ENCODE results near the gene RGMA.
"Not testable (repeated sequence)": the region's sequence is repeated elsewhere in the genome, so short reads cannot be mapped to it uniquely, and the experiment has no call there.

Gene RGMA

DNA sequence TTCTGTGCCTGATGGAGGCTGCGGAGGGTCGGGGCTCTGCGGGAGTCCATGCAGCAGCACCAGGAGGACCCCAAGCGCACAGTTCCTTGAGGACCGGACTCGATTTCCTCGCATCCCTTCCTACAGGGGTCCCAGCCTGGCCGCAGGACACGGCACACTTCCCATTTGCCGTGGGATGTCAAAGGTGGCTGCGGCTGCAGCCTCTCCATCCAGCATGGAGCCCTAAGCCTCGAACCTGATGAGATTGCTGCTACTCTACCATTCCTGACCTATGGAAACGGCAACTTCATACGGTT is 40.6 kb downstream of the RGMA start:
- no peak for DNase-seq (ENCODE audit: low read depth)

DNA sequence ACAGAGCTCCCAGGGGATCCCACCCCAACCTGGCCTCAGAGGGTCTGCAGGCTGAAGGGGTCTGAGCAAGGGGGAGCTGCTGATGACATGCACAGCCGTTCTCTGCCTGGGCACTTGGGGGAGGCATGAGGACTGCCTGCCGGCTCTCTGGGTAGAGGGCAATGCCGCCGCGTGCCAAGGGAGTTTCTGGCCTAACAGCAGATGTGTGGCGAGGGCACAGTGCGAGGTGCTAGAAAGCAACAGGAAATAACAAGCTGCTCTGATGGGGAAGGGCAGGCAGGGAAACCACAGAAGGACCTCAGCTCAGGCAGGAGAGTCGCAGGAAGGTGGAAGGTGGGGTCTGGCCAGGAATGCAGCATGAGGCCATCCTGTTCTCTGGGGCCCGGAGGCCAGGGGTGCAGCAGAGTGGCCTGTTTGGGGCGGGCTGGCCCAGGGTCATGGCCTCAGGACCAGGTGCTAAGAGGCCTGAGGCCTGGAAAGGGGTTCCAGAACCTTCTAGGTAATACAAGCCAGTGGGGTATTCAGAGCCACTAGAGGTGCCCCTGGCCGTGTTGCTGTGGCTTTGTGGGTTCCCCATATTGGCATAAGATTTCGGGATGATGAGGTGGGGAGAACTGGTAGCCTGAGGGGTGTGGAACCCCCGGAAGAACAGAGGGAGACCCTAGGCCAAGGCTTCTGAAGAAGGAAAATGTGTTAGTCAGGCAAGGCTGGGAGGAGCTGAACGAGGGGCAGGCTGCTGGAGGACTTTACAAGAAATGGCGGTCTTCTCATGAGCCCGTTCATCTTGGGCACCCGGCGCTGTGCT is 41.2 kb downstream of the RGMA start:
- DNase-seq (ENCODE audit: low read depth) = no peak

DNA sequence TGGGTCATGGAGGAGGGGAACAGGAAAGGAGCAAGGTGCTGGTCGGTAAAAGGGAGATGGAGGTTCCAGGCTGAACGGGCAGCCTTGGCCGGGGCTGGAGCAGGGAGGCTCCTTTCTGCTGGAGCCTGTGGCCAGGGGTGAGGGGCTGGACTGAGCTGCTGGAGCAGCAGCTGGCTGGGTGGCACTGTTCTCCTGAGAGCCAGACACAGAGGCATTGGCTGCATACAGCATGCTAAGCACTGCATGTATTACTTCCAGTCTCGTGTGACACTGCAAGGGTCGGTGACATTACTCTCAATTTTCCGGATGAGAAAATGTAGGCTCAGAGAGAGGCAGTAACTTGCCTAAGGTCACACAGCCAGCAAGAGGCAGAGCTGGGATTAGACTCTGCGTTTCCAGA is 42.3 kb downstream of the RGMA start:
- DNase-seq (ENCODE audit: low read depth) = no peak

DNA sequence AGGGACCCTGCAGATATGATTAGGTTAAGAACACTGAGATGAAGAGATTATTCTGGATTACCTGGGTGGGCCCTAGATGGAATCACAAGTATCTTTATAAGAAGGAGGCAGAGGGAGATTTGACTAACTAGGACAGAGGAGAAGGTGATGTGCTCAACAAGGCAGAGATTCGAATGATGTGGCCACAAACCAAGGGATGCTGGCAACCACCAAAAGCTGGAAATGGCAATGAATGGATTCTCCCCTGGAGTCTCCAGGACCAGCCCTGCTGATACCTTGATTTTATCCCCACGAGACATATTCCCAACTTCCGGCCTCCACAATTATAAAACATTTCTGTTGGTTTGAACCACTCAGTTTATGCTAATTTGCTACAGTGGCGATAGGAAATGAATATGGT is 42.9 kb downstream of the RGMA start:
- no peak for DNase-seq (ENCODE audit: low read depth)

DNA sequence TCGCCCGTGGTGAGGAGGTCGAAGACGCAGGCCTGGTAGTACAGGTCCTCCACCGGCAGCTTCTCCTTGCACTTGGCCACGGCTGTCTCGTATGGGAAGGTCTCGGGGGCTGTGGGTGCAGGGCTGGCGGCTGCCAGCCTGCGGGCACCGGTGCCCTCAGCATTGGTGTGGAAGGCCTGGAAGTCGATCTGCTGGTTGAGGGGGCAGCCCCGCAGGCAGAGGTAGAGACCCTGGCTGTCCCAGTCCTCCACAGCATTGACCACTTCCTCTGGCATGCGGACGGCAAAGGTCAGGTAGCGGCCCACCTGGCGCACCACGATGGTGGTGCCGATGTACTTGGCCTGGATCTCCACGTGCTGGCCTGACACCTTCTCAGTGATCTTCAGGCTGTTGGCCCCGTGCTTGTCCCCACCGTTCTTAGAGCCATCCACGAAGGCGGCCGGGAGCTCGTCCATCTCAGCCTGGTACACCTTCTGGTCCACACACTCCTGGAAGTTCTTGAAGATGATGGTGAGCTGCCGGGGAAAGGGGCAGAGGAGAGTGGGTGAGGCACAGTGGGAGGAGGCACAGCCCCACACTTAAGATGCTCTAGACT is 43.7 kb downstream of the RGMA start:
- DNase-seq (ENCODE audit: low read depth) = no peak

DNA sequence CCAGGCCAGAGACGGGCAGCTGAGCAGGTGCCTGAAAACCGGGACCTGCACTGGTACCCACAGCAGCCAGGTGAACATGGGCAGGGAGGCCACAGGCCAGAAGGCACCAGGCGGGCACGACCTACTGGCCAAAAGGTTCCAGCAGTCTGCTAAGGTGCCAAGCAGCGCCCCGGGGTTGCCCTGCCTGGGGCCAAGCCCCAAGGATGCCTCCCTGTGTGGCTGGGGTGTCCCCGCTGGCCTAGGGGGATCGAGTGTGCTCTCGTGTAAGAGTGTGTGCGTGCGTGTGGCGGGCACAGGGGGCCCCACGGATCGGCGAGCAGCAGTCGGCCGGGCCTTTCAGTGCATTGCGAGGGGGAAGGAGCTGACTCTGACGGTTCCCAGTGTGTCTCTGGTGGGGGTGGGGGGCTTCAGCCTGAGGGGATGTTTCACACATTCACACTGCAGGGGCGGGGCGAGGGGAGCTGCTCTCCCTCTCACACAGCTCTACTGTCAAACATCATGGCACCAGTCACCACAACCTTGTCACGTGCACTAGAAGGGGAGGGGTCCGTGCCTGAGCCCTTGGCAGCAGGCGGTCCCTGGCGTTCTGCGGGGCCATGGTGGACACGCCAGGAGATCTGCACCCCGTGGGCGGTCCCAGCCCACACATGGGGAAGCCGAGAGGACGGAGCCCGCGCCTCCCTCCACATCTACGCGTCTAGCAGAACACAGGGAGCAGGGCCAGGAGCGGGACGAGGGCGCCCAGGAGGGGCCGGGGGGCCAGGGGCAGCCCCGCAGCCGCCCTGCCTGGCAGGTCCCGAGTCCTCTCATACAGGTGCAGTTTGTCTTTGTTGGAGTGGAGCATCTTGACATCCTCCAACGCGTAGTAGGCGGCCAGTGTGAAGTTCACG is 44.5 kb downstream of the RGMA start:
- no peak for DNase-seq (ENCODE audit: low read depth)

DNA sequence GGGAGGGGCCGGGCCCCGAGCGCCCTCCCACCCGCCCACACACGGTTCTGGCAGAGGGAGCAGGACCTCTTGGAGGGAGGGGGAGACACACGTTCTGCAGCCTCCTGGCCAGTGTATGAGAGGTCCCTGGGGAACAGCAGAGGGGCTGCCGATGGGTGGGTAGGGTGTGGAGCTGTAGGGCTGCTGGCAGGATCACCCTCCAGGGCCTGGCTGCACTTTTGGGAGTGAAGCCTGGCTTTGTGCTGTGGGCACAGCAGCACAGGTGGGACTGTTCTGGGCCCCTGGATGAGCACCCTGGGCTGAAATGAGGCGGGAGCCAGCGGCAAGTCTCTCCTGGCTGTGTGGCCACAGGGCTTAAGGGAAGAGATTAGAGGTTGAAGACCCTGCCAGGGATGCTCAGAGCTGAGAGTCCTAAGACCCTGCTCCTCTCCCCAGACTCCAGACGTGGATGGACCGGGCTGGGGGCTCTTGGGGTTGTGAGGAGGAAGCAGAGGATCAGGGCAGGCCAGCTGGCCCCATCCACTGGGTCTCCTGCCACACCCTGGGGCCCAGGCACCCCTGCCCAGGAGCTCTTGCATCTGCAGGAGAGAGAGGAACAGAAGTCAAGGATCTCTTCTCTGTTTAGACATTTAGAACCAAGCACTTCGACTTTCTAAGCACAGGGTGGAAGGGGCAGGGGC is 45.2 kb downstream of the RGMA start:
- DNase-seq (ENCODE audit: low read depth) = no peak

DNA sequence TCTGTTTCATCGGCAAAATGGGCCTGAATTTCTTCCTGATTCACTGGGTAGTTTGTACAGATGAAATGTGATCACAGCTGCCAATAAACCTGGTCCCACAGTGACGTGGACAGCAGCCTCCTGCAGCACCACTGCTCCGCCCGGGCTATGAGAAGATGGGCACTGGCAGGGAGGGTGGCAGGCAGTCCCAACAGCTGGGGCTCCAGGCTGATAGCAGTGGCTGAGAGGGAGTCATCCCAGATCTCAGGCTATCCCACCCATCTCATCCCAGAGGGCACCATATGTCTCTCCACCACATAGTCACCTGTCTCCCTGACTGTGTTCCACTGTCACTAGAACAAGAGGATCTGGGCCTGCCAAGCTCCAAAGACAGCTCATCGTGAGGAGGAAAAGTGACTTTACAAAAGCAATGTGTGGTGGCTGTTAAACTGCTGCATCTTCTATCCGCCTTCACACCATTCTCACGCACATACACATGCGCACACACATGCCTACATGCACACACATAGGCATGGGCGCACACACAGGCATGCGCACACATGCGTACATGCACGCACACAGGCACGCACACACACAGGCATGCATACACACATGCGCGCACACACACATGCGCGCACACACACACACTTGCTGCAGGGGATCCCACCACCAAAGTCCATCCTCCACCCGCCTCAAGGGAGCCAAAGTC is 46.2 kb downstream of the RGMA start:
- no peak for DNase-seq (ENCODE audit: low read depth)

DNA sequence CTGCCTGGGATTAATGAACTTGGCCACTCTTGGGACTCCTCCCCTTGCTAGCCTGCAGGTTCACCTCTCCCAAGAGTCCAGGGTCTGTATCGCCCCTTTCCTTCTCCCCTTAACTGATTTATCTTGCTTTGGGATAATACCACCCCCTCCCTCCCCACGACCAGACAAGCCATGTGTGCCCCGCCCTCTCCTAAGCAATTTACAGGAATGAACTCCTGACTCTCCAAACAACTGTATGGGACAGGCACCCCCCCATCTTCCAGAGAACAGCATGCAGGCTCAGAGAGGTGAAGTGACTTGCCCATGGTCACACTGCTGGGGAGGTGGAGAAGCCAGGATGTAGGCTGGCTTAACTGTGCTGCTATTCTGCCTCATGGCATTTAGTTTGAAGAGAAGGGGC is 46.8 kb downstream of the RGMA start:
- DNase-seq (ENCODE audit: low read depth) = no peak

DNA sequence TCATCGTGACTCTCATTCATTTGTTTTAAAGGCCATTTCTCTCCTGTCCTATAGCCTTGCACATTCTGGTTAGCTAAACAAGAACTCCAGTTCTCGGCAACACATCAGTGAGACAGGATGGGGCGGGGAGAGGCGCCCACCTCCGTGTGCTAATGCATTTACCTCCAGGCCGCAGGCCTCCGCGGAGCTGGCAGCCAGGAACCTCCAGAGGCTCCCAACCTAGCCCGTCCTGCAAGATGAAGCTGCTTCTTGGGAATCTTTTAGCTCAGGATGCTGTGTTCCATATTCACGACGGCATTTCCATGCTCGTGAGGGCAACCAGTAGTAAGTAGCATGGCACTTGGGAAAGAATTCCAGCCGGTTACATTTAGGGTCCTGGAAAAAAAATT is 47.9 kb downstream of the RGMA start:
- no peak for DNase-seq (ENCODE audit: low read depth)

DNA sequence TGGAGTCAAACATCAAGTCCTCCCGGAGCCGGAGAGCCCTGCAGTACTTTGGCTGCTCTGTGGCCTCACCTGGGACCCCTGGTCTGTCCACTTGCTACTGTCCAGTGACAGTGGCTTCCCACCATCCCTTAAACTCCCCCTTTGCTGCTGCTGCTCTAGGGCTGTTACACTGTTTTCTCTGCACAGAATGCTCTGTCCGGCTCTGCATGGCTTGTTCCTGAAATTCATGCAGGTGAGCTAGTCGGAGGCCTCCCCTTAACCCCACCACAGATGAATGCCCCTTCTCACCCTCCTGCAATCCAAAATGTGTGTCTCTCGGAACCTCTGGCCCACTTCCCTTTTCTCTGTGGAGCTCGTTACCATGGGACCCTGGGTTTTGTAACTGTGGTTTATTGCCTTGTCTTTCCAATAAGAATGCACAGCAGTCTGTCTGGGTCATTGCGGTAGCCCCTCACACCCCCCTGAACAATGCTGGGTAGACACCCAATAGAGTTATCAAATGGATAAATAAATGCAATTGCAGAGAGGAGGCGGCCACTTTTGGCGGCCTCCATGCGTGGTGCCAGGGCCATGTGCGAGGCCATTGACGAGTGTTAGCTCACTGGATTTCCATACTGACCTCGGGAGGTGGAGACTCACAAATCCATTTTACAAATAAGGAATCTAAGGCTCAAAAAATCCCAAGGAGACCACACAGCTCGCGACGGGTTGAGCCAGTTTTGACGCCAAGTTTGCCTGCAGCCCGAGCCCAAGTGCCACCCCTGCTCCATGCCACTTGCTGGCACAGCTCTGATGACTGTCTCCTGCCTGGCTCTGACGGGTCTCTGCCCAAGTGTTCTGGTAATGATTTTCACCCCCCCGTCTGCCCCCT is 48.5 kb downstream of the RGMA start:
- DNase-seq (ENCODE audit: low read depth) = no peak

DNA sequence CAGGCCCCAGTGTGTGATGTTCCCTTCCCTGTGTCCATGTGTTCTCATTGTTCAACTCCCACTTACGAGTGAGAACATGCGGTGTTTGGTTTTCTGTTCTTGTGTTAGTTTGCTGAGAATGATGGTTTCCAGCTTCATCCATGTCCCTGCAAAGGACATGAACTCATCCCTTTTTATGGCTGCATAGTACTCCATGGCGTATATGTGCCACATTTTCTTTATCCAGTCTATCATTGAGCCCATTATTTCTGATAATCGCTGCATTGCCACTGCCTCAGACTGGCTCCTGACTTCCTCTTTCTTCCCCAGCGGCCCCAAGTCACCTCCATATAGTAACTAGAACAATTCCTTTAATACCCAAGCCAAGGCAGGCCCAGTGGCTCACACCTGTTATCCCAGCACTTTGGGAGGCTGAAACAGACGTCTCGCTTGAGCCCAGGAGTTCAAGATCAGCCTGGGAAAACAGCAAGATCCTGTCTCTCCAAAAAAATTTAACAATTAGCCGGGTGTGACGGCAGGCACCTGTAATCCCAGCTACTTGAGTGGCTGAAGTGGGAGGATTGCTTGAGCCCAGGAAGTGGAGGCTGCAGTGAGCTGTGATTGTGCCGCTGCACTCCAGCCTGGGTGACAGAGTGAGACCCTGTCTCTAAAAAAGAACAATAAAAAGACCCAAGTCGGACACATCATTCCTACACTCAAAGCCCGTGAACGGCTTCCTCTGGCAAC is 49.3 kb downstream of the RGMA start:
- not testable (repeated sequence) for DNase-seq (ENCODE audit: low read depth)

DNA sequence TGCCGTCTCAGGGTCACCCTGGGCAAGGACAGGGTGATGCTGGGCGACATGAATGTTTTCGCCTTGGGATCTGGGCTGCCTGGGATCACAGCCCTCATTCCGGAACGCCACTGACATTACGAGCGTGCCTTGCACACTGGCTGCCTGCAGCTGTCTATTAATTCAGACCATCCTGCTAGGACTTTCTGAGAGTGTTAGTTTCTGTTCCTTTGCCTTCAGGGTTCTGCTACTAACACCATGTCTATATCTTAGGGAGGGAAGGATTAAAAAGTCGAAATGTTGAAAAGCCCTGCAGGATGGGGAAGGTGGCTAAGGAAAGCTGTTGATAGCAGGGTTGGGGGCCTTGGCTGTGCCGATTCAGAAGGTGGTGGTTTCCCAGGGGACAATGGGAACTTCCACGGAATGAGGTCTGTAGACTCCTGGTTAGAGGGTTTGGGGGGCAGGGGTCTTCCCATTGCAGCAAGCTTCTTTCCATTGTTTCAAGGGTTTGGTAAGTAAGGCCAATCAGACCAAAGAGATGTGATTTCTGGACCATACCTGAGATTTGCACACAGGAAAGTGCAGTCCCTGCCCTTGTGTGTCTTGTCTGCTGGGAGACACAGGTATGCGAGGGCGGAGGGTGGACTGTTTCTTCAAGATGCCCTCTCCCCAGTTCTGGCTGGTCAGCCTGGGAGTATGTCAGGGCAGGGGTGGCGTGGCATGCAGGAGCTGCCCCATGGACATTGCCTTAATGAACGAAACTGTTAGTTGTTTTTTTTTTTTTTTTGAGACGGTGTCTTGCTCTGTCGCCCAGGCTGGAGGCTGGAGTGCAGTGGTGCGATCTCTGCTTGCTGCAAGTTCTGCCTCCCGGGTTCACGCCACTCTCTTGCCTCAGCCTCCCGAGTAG is 50.9 kb downstream of the RGMA start:
- no peak for DNase-seq (ENCODE audit: low read depth)

DNA sequence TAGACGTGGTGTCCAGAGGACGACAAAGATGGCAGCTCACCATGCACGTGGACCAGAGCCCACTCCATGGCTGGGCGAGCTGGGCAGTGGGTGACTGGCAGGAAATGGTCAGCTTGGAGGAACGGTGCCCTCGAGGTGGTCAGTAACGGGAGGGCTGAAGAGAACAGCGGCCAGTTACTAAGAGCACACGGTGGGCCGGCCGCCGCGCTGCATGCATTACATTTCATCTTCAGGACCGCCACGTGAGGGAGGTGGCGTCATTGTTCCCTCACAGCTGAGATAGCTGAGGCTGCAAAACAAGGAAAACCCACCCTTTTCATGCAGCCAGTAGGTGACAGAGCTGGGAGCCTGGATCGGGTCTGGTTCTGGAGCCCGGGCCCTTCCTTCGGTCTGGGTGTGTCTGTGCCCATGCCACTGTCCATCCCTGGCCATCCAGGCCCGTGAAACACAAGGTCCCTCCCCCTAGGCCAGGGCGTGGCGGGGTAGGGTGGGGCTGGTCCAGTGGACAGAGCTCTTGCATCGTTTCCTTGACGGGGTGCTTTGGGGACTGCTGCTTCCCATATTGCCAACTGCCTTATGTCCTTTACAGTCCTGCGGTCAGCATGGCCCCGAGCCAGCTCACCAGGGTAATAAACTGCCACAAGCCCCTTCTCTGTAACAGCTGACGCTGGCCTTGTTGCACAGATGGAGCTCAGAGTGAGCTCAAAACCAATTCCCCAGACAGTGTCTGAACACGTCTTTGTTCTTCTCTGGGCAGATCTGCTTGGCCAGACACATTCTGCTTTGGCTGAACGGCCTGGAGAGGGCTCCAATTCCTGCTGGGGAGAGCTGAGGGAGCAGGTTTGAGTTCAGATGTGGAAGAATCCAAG is 51.8 kb downstream of the RGMA start:
- no peak for DNase-seq (ENCODE audit: low read depth)

DNA sequence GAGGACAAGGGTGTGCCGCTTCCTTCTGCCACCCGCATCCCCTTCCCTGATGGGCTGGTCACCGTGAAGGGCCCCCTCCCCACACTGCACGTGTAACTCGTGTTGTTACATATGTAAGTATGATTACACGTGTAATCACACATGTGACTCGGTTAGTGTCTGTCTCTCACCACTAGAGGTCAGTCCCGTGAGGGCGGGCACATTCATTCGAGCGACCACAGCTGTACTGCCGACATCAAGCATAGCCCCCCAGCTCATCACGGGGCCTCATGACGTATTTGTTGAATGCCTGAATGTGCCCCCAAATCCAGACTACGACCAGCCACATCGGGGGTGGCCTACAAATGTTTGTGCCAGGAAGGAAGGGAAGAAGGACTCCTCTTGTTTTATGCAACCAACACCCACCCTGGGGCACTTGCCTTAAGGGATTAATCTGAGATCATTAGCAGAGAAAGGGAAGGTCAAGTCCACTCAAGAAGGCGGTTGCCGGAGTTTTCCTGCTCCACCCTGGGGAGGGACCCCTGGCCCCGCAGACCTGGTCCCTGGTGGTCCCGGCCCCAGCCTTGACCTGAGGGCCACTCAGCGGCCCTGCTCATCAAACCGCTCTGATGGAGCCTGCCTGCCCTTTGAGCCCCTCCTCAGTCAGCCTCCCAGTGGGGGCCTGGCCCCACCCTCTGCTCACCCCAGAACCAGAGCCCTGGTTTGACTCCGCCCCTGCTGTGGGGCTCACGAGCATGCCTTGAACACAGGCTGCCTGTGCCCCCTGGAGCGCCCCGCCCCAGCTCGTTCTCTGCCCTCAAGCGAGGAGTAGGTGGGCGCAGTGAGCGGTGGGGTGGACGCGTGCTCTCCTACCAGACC is 52.8 kb downstream of the RGMA start:
- DNase-seq (ENCODE audit: low read depth) = no peak

DNA sequence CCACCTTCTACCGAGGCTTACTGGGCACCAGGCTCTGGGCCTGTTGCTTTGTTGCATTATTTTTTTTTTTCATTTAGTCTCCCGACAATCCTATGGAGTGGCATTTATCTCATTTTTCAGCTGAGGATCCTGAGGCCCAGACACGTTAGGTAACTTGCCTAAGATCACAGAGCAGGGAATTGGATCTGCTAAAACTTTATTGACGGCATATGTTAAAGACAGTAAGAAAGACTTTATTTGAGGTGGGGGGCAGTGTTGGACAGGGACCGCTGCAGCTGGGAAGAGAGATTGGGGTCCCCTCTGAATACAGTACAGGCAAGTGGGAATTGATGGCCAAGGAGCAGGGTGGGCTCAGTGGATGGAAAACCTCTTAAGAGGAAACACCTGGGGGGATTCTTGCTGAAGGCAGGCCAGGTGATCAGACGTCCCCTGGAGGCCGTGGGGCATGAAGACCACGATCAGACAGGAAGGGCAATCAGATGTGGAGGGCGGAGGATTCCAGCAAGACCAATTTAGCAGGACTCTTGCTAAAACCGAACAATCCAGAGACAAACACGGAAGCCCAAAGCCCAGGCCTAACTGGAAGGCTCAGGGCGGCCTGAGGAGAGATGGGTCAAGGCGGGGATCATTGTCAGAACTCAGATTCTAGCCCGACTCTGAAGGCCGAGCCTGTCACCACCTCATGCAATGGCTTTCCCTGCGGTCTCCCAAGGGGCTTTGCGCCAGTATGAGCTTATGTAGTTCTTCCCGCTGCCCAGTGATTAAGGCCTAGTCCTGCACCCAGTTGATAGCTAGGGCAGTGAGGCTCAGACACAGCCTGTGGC is 53.7 kb downstream of the RGMA start:
- DNase-seq (ENCODE audit: low read depth) = no peak

All from ELR (cell line).